ENCODE measurements around the gene ADGRG3. TPM values are rescaled to one million over a fixed set of nuclear protein-coding genes. Genes with fewer than 3 reads are reported as not detected.
"Not testable (repeated sequence)": the region's sequence is repeated elsewhere in the genome, so short reads cannot be mapped to it uniquely, and the experiment has no call there.

Gene ADGRG3
- polyA plus RNA-seq, 3 donors, result 0.08 to 0.16 TPM; not detected in 1

GRCh38 chr16:57660715-57661463 lies 7.2 kb upstream of the ADGRG3 start:
- DNase-seq (ENCODE audit: low read depth in 3 of 3, low spot score in 2 of 3), result no peak

- DNase-seq (ENCODE audit: low read depth in 3 of 3, low spot score in 2 of 3), result no peak
Observed at GRCh38 chr16:57661510-57661909, 6.6 kb upstream of the ADGRG3 start.

- no peak for DNase-seq (ENCODE audit: low read depth in 3 of 3, low spot score in 2 of 3)
Observed at GRCh38 chr16:57661936-57662906, 5.9 kb upstream of the ADGRG3 start.

GRCh38 chr16:57663436-57663835 lies 4.7 kb upstream of the ADGRG3 start:
- no peak for DNase-seq (ENCODE audit: low read depth in 3 of 3, low spot score in 2 of 3)

GRCh38 chr16:57663917-57664661 lies 4.0 kb upstream of the ADGRG3 start:
- DNase-seq (ENCODE audit: low read depth in 3 of 3, low spot score in 2 of 3), result no peak

- DNase-seq (ENCODE audit: low read depth in 3 of 3, low spot score in 2 of 3), result no peak
Observed at GRCh38 chr16:57664662-57665025, 3.5 kb upstream of the ADGRG3 start.

DNA sequence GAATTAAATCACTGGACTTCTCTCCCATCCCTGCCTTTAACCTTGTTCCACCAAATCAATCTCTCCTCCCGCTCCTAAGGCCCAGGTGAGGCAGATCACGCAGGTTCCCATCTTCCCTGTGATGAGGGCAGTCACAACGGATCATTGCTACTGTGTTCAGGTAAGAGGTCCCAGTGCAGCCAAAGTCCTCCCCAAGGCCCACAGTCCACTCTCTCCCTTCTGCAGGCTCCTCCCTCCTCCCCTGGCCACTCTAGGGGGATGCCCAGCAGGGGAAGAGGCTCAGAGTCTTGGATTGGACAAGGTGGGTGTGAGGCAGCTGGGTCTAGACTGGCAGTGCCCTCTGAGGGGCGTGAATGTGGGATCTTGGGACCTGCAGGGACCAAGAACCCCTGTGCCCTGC lies 2.6 kb upstream of the ADGRG3 start:
- DNase-seq (ENCODE audit: low read depth in 3 of 3, low spot score in 2 of 3), result no peak

DNA sequence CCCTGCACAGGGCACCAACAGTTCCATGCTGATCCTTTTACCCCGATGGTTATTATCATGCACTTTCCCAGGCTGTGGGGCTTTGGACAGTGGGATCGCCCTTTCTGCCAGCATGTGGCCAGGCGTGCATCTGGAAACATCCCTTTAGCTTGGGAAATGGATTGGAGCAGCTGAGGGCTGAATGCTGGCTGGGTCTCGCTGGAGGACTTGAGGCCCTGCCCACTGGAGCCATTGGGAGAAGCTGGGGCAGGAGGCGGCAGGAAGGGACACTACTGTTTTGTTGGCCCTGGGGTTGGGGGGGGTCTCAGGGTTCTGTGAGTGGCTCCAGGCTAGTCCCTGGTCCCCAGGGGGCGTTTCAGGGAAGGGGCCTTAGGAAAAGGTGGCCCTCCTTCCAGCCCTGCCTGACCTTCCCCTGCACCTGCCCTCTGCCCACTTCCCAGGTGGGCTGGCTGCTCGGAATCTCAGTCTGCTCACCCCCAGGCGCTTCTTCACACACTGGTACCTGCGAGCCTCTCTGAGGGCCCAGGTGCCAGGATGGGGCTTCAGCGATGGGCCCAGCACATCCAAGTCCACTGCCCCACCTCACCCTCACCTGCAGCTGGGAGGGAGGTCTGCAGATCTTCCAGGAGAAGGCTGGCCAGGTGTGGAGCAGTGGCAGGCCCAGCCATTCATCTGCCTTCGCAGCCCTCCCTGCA lies 1.6 kb upstream of the ADGRG3 start:
- no peak for DNase-seq (ENCODE audit: low read depth in 3 of 3, low spot score in 2 of 3)

DNA sequence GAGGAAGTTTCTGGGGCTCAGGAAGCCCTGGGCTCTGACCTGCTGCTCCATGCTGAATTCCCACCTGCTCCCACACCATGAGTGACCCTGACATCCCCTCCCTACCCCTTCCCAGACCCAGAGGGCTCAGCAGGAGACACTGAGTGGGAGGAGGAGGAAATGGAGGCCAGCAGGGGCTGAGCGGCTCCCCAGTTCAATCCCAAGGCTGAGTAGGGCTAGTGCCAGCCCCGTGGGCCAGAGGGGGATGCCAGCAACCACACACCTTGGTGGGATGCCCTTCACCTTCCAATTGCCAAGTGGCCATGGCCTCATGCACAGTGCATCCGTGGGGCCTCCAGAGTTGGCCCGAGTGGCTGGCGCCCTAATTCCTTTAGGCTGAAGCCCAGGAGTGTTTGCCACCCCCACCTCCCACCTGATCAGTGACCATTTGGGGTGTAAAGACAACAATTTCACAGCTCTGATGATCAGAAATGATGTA lies 1.0 kb upstream of the ADGRG3 start:
- no peak for DNase-seq (ENCODE audit: low read depth in 3 of 3, low spot score in 2 of 3)

- DNase-seq (ENCODE audit: low read depth in 3 of 3, low spot score in 2 of 3), result no peak
Observed at GRCh38 chr16:57667526-57668262, 412 bp upstream of the ADGRG3 start.

DNA sequence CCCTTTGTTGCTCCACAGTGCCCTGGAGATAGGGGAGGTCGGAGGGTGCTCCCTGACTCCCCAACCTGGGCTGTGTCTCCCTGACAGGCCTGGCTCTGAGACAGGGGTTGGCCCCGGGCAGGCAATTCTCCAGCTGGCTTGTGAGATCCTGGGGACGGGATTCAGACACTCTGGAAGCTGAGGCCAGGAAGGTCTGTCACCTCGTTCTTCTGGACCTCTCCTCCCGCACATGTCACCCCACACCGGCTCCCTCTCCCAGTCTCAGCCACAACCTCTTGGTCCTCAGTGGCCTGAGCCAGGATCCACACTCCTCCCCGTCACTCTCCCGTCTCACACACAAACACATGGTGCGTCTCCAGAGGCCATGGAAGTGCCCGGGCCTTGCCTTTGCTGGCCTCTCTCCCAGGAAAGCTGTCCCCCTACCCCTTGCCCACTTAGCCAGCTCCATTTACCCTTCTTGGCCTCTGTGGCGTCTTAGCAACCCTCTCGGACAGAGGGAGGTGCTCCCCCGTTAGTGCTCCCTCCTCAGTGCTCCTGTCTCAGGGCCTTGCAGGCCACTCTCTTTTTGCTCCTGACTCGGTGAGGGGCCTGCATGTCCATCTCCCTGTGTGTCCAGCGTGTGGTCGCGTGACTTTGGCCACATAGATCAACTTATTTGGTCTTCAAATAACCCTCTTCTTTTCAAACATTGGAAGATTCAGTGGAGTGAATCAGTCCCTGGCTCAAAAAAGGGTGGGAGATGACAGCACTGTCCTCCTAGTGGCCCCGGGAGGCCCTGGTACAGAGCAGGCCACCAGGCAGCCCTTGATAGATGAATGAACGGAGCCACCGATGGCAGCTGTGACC lies 747 bp downstream of the ADGRG3 start:
- no peak for DNase-seq (ENCODE audit: low read depth in 3 of 3, low spot score in 2 of 3)

GRCh38 chr16:57669476-57670162 lies 1.5 kb downstream of the ADGRG3 start:
- no peak for DNase-seq (ENCODE audit: low read depth in 3 of 3, low spot score in 2 of 3)

- no peak for DNase-seq (ENCODE audit: low read depth in 3 of 3, low spot score in 2 of 3)
Observed at GRCh38 chr16:57670196-57670595, 2.1 kb downstream of the ADGRG3 start.

DNA sequence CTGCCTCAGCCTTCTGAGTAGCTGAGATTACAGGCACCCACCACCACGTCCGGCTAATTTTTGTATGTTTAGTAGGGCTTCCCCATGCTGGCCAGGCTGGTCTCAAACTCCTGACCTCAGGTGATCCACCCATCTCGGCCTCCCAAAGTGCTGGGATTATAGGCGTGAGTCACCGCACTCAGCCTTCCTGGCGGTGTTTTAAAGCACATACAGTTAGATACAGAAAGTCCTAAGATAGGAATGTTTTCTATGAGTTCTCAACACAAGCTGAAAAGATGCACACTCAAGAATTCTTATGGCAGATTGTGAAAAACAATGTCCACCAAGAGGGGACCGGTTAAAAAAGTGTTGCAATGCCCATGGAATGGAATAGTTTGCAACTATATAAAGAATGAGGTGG lies 3.3 kb downstream of the ADGRG3 start:
- not testable (repeated sequence) for DNase-seq (ENCODE audit: low read depth in 3 of 3, low spot score in 2 of 3)

DNA sequence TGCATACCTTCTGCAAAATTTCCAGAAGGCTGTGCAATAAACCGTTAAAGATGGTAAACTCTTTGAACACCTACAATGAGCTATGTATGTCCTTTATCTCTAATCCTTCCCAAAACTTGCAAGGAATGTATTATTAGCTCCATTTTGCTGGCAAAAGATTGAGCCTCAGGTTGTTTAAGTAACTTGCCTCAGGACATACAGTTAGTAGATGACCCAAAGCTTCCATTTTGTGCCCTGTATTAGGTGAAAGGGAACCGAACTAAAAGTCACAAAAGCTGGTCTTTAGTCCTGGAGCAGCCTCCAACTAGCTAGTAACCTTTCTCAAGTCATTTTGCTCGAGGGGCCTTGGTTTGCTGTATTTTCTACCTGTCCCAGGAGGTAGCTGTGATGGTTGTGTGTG lies 4.3 kb downstream of the ADGRG3 start:
- DNase-seq (ENCODE audit: low read depth in 3 of 3, low spot score in 2 of 3), result no peak

DNA sequence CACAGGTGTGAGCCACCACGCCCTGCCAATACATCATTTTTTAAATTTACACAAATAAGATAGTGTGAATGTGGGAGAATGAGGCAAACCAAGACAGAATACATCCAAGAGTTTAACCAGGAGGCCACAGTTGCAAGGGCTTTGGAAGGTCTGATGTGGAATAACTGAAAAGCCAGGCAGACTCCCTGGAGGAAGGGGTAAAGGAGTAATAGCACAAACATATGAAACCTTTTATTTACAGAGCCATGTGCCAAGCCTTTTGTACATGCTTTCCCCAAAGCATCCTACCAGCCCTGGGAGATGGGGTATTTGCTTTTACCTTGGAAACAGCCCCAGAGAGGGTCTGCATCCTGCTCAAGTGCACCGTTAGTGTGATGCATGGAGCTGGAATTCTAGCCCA lies 4.7 kb downstream of the ADGRG3 start:
- no peak for DNase-seq (ENCODE audit: low read depth in 3 of 3, low spot score in 2 of 3)

DNA sequence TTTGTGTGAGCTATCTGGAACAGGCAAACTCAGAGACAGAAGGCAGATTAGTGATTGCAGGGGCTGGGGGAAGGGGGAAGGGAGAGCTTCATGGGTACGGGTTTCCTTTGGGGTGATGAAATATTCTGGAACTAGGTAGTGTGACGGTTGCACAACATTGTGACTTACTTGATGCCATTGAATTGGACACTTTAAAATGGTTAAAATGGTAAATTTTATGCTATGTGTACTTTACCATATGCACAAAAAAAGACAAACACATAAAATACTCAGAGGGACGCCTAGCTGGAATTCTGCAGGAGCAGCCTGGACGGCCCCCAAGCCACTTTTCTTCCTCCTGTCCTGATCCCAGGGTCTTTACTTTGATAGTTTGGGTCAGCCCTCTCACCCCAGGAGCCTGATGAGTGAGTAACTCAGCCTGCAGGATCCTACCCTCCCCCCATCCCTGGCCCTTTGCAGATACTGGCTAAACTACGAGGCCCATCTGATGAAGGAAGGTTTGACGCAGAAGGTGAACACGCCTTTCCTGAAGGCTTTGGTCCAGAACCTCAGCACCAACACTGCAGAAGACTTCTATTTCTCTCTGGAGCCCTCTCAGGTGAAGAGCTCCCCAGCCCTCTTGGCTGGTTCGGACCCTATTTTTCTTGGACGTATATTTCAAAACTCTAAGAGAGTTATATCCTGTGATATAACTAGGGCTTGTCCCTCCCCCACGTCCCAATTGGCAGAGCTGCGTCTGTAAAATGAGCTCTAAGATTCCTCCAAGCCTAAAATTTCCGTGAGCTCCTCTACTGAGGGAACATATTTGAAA lies 7.8 kb downstream of the ADGRG3 start:
- DNase-seq (ENCODE audit: low read depth in 3 of 3, low spot score in 2 of 3), result no peak
